KBM-7 (cell line): ENCODE measurements around the gene ACSF2.
"Not testable (repeated sequence)": the region's sequence is repeated elsewhere in the genome, so short reads cannot be mapped to it uniquely, and the experiment has no call there.

Experiments
- DNase-seq: peaks from one replicate; pipeline ENCODE4 v3.0.0-alpha.2; 2015
- in situ Hi-C: fragments of 300-500 bp; cut with MboI; formaldehyde crosslinking; loops from 2 replicates; pipeline ENCODE4 v1.14.3; 2020; ENCODE audit warnings: low sequenced_read_pairs, low pct_unique_long_range_greater_than_20kb, mixed read lengths

ACSF2 gene

GRCh38 chr17:50399591-50399990, 26.4 kb upstream of the ACSF2 start:
- in situ Hi-C loops, DNase-seq: not testable (repeated sequence)

GRCh38 chr17:50405351-50405750, 20.7 kb upstream of the ACSF2 start:
- DNase-seq, in situ Hi-C loops: not testable (repeated sequence)

- in situ Hi-C loops, result no loop called here
- DNase-seq, result no peak
Observed at GRCh38 chr17:50406578-50406977, 19.4 kb upstream of the ACSF2 start.

DNA sequence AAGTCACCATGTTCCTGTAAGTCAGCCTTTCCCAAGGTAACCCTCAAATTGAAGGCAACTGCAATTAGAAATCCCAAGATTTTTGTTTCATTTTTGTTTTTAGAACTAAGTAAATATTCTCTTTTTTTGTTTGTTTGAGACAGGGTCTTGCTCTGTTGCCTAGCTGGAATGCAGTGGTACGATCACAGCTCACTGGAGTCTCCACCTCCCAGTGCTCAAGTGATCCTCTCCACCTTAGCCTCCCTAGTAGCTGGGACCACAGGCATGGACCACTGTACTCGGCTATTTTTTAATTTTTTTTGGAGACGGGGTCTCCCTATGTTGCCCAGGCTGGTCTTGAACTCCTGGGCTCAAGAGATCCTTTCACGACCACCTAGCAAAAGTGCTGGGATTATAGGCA, 18.1 kb upstream of the ACSF2 start:
- in situ Hi-C loops, result no loop called here

GRCh38 chr17:50412188-50412732, 13.8 kb upstream of the ACSF2 start:
- DNase-seq, result no peak
- in situ Hi-C loops, result no loop called here

More for the DNA sequence above, 18.1 kb upstream of the ACSF2 start:
- no peak for DNase-seq

GRCh38 chr17:50414808-50415207, 11.2 kb upstream of the ACSF2 start:
- in situ Hi-C loops, result no loop called here
- no peak for DNase-seq

- DNase-seq, in situ Hi-C loops: not testable (repeated sequence)
Observed at GRCh38 chr17:50419577-50419976, 6.4 kb upstream of the ACSF2 start.

DNA sequence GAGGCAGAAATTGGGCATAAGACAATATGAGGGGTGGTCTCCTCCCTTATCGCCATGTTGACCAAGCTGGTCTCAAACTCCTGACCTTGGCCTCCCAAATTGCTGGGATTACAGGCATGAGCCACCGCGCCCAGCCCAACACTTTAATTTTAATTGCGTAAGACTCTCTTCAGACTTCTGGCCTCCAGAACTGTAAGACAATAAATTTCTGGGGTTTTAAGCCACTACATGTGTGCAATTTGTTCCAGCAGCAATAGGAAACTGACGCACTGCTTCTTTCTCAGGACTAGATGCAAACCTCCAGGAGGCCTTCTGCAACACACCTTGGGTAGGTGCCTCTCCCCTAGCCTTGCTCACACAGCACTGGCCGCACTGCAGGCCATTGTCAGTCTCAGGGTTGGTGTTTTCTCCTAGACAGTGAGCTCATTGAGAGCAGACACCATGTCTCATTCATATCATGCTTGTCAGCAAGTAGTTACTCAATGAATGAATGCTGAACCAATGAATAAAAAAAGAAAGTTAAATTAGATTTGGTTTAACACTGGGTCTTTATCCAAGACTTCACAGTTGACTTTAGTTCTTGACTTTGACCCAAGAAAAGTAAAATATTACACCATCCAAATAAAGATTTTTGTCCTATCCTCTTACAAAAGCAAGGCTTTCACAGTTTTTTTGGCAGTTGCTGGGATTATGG, 5.5 kb upstream of the ACSF2 start:
- no peak for DNase-seq
- in situ Hi-C loops, result no loop called here

GRCh38 chr17:50421308-50422051, 4.5 kb upstream of the ACSF2 start:
- peak; percentile 65 for DNase-seq
- in situ Hi-C loops, result no loop called here

- DNase-seq, result no peak
- in situ Hi-C loops, result no loop called here
Observed at GRCh38 chr17:50422738-50423137, 3.3 kb upstream of the ACSF2 start.

DNA sequence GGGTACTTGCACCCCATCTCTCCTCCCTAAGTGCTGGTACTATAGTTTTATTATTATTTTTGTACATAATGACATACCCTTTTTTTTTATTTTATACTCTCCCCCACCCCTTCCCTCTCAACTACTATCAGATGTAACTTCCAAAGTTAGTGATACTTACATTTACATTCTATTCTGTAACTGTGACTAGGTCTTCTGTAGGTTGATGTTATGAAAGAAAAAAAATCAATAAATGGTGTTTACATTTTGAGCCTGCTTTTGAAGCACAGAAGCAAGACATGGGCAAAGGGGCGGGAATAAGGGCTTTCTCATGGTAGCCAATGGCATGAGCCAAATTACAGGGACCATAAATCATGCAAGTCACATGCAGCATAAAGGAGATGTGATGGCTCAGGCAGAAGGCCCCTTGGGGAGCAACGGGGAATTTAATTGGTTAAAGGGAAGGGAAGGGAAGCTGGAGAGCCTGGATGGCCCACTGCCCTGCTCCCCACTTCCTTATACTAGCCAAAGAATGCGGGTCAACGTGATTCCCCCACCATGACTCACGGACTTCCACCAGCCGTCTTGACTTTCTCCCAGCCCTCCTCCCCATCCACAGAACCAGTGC, 2.4 kb upstream of the ACSF2 start:
- in situ Hi-C loops, result no loop called here
- peak; percentile 85 for DNase-seq

DNA sequence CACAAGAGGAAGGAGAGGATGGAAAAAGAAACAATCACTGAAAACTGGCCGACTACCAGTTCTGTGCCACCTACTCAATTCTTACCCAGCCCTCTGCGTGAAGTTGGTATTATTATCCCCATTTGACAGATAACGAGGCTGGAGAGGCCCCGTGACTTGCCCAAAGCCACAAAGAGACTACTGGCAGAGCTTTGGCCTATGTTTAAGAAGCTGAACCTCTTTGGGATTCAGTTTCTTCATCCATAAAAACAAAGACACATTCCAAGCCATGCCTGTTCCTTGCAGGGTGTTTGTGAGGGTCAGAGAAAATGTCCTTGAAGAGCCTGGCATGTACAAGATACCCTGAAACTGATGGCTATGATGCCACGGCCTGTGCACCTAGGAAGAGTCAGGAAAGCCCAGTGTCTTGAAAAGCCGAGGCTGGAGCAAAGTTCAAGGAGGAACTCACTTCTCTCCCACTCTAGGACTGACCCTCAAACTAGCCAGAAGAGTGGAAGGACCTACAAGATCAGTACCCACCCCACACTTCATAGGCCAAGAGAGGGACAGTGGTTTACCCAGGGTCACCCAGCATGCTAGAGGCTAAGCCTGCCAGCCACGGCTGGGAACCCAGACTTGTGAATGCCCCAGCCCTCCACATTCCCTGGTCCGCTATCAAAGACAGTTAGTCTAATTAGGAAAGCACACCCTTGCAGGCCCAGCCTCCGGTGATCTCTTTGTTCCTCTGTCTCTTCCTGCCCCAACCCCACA, 1.6 kb upstream of the ACSF2 start:
- in situ Hi-C loops, result no loop called here
- DNase-seq, result no peak

GRCh38 chr17:50424996-50425681, 879 bp upstream of the ACSF2 start:
- in situ Hi-C loops, result no loop called here
- no peak for DNase-seq

- in situ Hi-C loops, result no loop called here
- DNase-seq, result no peak
Observed at GRCh38 chr17:50426472-50426782, 409 bp downstream of the ACSF2 start.

- in situ Hi-C loops, result no loop called here
- DNase-seq, result peak; percentile 59
Observed at GRCh38 chr17:50426814-50427787, 1.1 kb downstream of the ACSF2 start.

DNA sequence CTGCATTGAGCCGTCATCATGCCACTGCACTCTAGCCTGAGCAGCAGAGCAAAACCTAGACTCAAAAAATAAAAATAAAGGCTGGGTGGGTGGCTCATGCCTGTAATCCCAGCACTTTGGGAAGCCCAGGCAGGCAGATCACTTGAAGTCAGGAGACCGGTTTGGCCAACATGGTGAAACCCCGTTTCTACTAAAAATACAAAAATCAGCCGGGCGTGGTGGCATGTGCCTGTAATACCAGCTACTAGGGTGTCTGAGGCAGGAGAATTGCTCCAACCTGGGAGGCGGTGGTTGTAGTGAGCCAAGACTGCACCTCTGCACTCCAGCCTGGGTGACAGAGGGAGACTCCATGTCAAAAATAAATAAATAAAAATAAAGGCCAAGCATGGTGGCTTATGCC, 2.1 kb downstream of the ACSF2 start:
- DNase-seq, in situ Hi-C loops: not testable (repeated sequence)

DNA sequence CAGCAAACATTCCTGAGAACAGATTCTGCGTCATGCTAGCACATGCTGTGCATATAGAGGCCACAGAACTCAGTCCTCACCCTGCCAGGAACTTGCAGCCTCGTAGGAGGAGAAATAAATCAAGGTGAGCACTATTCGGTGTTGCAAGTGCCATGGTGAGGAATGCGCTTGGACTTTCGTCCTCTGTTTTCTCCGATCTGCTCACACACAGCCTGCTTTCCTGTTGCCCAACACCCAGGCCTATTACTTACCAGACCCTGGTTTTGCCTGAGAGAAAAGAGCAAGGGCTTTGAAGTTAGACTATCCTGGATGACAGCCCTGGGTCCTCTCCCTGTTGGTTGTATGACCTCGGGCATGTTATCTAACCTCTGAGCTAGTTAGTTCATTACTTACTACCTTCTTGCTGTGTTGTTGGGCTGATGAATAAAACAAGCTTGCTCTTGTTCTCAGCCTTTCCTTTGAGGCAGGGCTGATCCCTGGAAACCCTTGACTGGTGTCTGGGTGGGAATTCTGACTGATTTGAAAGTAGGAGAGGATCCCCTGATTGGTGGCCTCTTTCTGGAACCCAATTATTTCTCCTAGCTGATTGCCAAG, 2.9 kb downstream of the ACSF2 start:
- no peak for DNase-seq
- in situ Hi-C loops, result no loop called here

DNA sequence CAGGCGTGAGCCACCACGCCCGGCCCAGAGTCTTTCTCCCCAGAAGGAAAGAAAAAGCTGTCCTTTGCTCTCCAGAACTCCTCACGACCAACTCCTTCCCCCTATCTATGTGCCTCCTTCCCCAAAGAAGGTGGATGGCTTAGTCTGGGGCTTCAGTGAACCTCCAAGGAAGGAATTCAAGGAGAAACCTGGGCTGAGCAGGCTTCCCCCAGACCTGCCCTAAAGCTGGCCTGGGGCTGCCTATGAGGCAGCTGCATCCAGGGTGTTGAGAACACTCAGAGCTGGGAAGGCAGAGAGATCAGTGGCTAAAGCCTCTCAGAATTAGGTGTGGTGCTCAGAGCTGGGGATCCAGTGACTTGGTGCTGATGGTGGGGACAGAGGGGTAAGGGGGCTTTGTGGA, 3.8 kb downstream of the ACSF2 start:
- in situ Hi-C loops, result no loop called here

More for the DNA sequence above, 3.8 kb downstream of the ACSF2 start:
- DNase-seq, result no peak
